GM13976 (cell line): ENCODE measurements around the gene FFAR3.
"Not testable (repeated sequence)": the region's sequence is repeated elsewhere in the genome, so short reads cannot be mapped to it uniquely, and the experiment has no call there.

Experiments used
- DNase-seq: peaks from one replicate; pipeline ENCODE4 v3.0.0; 2012; ENCODE audit warnings: low spot score
- CTCF ChIP-seq: IDR thresholded peaks from 2 replicates; pipeline ENCODE4 v1.5.1; 2012; ENCODE audit warnings: borderline replicate concordance, mild to moderate bottlenecking; ENCODE audit not compliant: insufficient read depth; ENCODE audit errors: extremely low read depth, missing control alignments, control extremely low read depth
- in situ Hi-C: fragments of 300-500 bp; cut with MboI; formaldehyde crosslinking; loops from one replicate; pipeline ENCODE4 v1.12.0; 2022; ENCODE audit warnings: low sequenced_read_pairs, mixed read lengths, inconsistent platforms; ENCODE audit not compliant: unreplicated experiment

The FFAR3 gene

DNA sequence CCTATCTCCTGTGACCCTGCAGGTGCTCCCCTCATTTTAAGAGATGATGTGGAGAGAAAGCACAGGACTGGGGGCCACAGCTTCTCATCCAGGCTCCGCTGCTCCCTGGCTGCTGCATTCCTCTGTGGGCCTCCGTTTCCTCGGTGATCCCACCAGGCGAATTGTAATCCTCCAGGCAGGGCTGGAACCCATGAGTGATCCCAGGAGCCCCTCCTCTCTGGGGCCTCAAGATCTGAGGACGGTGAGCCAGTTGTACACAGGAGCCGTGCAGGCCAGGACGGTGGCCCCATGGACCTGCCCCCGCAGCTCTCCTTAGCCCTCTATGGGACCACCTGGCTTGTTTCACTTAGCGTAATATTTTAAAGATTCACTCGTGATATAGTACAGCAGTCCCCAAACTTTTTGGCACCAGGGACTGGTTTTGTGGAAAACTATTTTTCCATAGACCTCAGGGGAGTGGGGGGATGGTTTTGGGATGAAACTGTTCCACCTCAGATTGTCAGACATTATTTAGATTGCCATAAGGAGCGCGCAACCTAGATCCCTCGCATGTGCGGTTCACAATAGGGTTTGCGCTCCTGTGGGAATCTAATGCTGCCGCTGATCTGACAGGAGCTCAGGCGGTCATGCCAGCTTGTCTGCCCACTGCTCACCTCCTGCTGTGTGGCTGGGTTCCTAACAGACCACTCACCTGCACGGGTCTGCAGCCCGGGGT is 5.6 kb downstream of the FFAR3 start:
- TF ChIP-seq CTCF = no peak

DNA sequence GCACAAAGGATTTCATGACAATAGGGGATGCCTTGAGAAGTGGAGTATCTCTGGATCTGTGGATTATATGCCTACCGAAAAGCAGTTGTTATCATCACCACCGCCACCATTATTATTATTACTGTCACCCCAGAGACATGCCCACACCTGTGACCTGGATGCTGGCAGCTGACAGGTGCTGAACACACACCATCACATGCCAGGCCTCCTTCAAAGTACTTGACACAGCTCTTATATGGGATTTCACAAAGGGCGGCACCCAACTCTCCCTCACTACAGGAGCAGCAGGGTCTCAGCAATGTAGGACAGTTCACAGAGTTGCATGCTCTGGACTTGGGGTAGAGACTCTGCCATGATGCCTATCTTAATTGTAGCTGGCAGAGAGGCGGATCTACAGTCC is 7.0 kb downstream of the FFAR3 start:
- in situ Hi-C loops = no loop called here
- TF ChIP-seq CTCF = no peak
- no peak for DNase-seq

More for the DNA sequence above, 5.6 kb downstream of the FFAR3 start:
- no peak for DNase-seq
- in situ Hi-C loops = no loop called here

- no peak for TF ChIP-seq CTCF
- in situ Hi-C loops = no loop called here
- DNase-seq = no peak
These were observed 10.1 kb downstream of the FFAR3 start for GRCh38 chr19:35368378-35368777.

- no peak for DNase-seq
- in situ Hi-C loops = no loop called here
- no peak for TF ChIP-seq CTCF
These were observed 11.3 kb downstream of the FFAR3 start for GRCh38 chr19:35369522-35369921.

DNA sequence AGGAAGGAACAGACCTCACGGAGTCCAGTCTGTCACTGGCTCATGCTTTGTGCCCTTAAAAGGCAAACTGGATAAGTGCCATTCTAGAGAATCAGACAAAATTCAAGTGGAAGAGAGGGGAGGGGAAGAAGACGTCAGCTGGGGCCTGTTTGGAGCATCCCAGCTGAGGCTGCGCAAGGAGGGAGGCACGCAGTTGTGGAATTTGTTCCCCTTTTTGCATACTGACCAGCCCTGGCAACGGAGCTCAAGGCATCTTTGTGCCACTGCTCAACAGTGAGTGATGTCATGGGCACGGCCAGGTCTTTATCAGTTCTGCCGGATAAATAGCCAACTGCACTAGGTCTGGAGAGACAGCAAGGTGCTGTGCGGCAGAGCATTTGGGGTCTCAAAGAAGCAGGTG is 12.5 kb downstream of the FFAR3 start, which contains the start of gene GPR42:
GPR42 (plus strand) TSS at position 347 of the 400 bp plus-strand sequence. CDS start 292 bp downstream, outside the sequence.
- TF ChIP-seq CTCF = no peak

GRCh38 chr19:35373492-35373891 is 15.2 kb downstream of the FFAR3 start:
- in situ Hi-C loops = no loop called here
- TF ChIP-seq CTCF = no peak
- peak; percentile 10 for DNase-seq

More for the DNA sequence above, 12.5 kb downstream of the FFAR3 start, which contains the start of gene GPR42:
- DNase-seq = no peak
- in situ Hi-C loops = no loop called here

GRCh38 chr19:35374031-35374430 is 15.8 kb downstream of the FFAR3 start:
- in situ Hi-C loops = not testable (repeated sequence)

More at GRCh38 chr19:35374031-35374430, 15.8 kb downstream of the FFAR3 start:
- not testable (repeated sequence) for DNase-seq
